Activated CD8-positive, alpha-beta memory T cell treated with anti-CD3 and anti-CD28 coated beads for 24 hours (primary cell): ENCODE data around the gene PSMD2.
A peak's percentile ranks its signal among the peaks of the same experiment; 100 is the strongest.

Experiments used
- DNase-seq: peaks from one replicate; pipeline ENCODE4 v3.0.0-alpha.2; 2020

Gene PSMD2

DNA sequence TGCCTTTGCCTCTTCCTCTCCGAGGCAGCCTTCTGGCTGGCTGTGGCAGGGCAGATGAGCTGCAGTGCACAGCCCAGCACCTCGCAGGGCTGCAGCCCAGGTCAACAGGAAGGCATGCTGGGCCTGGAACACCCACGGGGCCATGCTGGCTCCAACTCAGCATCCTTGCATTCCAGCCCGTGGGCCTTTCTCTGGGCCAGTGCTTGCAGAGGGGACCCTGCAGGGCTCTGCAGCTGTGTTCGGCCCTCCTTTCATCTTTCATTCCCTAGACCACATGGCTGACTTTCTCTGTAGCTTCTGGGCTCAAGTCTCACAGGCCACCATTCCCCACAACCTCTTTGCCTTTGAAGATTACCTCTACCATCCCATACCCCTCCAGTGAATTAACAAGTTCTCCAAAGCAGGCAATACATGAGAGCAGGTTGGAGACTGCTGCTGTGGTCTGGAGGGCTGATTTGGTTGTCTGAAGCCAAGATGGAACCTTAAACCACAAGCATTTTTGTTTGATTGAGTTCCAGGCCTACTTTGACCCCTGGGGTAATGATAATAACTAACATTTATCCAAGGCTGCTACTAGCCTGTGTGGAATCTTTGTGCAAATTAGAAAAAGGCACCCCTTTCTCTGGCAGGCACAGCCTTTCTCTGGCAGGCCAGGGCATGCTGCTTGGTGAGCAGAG, 44.3 kb downstream of the PSMD2 start:
- DNase-seq, result no peak

DNA sequence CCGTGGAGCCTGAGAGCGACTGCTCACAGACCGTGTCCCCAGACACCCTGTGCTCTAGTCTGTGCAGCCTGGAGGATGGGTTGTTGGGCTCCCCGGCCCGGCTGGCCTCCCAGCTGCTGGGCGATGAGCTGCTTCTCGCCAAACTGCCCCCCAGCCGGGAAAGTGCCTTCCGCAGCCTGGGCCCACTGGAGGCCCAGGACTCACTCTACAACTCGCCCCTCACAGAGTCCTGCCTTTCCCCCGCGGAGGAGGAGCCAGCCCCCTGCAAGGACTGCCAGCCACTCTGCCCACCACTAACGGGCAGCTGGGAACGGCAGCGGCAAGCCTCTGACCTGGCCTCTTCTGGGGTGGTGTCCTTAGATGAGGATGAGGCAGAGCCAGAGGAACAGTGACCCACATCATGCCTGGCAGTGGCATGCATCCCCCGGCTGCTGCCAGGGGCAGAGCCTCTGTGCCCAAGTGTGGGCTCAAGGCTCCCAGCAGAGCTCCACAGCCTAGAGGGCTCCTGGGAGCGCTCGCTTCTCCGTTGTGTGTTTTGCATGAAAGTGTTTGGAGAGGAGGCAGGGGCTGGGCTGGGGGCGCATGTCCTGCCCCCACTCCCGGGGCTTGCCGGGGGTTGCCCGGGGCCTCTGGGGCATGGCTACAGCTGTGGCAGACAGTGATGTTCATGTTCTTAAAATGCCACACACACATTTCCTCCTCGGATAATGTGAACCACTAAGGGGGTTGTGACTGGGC, 45.7 kb downstream of the PSMD2 start:
- DNase-seq, result no peak

- no peak for DNase-seq
These were observed 46.5 kb downstream of the PSMD2 start for GRCh38 chr3:184345317-184346144.

- DNase-seq, result no peak
These were observed 47.6 kb downstream of the PSMD2 start for GRCh38 chr3:184346480-184347190.

- DNase-seq, result no peak
These were observed 48.4 kb downstream of the PSMD2 start for GRCh38 chr3:184347321-184348056.

- DNase-seq, result no peak
These were observed 49.0 kb downstream of the PSMD2 start for GRCh38 chr3:184348057-184348382.

DNA sequence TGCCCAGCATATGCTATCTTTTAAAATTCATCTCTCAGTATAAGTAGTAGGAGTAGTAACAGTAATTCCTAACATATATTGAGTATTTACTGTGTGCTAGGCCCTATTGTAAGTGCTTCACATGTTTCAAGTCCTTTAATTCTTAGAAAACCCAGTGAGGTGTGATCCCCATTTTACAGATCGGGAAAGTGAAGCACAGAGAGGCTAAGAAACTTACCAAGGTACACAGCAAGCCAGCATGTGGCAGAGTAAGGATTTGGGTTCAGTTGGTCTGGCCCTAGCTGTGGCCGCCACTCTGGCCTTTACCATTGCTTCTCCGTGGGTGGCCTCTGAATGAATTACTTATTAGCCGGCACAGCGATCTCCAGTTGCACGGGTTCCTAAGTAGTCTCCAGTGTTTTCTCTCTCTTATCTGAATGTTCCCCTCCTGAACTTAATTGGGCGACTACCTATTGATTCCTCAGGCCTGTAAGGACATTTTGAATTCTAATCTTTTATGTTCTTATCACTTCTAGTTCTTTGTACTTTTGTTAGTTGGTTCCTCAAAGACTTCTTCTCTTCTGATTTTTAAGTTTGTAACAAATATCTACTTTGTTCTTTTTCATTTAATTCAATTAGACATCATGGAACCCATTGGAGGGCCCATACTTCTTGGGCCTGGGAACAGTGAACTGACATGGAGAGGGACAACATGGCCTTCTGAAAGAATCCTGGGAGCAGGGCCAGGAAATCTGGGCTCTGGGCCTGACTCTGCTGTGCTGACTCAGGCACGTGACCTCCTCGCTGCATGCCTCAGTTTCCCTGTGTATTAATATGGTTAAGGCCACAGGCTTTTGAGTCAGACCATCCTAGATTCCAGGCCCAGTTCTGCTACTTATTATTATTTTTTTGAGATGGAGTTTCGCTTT, 50.8 kb downstream of the PSMD2 start:
- no peak for DNase-seq

DNA sequence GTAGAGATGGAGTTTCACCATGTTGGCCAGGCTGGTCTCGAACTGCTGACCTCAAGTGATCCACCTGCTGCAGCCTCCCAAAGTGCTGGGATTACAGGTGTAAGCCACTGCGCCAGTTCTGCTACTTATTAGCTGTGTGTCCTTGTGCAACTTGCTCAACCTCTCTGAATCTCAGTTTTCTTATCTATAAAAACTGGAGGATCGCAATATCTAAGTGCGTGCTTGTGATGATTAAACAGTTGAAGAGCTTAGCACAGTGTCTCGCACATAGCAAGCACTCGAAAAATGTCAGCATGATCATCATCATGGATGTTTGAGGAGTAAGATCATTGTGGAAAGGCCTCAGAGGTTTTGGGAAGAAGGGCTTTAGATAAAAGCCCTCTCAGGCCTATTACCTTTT, 51.6 kb downstream of the PSMD2 start:
- DNase-seq, result no peak

DNA sequence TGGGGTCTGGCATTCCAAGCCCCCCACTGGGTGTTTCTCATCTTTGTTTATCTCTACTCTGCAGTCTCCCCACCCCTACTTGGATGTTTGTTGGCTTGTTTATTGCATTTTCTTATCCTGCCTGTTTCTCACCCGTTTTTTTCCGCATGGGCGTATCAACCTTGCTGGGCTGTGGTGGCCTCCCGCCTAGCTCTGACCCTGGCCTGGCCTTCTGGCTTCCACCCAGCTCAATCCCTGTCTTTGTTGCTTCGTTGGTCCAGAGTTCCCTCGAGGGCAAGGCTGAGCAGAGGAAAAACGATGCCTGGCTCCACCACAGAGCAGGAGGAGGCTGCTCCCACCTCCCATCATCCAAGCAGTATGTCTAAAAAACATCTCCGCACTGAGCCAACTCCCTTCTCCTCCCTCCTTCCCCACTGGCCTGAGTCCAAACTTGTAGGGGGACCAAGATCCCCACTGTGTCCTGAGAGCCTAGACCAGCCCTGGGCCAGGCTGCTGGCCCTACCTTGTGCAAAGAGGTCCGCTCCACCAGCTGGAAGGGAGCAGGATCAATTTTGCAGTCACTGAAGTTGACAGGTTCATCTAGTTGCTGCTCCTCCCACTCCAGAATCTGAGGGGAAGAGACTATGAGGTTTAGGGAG, 52.6 kb downstream of the PSMD2 start:
- DNase-seq, result no peak

DNA sequence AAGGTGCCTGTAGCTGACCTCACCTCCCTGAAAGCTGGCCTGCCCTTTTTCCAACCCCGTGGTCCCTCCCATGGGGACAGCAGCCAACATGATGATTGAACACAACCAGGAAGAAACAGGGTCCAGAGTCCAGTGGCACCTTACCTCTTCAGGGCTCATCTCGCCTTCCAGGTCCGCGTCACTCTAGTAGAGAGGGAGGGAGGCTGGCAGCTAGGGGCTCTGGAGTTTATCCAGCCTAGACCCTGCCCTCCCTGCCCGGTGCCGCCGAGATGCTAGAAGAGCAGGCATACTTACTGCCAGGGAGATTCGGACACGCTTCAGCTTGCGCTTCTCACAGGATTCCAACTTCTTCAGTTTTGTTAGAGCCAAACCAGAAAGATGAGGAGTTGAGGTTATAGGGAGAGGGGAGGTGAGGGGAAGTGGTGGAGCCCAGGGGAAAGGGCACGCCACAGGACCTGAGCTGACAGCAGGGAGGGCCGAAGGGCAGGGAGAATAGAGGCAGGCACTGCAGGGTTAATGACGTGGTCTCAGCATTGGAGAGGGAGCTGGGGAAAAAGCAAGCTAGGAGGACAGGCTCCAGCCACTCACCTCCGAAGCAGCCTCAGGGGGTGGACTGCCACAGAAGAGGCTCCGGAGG, 53.2 kb downstream of the PSMD2 start:
- DNase-seq, result no peak

- no peak for DNase-seq
These were observed 54.0 kb downstream of the PSMD2 start for GRCh38 chr3:184352897-184353545.

- no peak for DNase-seq
These were observed 54.5 kb downstream of the PSMD2 start for GRCh38 chr3:184353546-184353941.

DNA sequence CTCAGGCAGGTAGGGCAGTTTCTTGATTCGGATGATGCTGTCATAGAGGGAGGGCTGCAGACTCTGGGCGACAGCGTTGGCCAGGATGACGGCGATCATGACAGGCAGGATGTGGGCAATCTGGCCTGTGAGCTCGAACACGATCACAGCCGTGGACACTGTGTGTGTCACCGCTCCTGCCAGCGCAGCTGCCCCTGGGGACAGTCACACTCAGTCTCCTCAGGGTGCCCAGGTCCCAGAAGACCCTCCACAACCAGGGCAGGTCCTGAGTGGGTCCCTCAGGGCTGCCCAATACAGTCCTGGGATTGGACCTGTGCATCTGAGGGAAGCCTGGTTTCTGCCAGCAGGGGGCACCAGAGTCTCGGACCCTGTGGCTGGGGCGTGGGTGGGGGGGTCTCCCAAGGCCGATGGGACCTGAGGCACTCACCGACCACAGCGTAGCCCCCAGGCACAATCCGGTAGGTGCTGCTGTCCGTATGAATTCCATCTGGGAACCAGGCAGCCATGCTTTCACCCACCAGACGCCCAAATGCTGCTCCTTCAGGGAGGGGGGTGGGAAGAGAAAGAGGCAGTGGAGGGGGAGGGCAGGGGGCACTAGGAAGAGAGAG, 55.2 kb downstream of the PSMD2 start:
- DNase-seq, result peak; percentile 87

DNA sequence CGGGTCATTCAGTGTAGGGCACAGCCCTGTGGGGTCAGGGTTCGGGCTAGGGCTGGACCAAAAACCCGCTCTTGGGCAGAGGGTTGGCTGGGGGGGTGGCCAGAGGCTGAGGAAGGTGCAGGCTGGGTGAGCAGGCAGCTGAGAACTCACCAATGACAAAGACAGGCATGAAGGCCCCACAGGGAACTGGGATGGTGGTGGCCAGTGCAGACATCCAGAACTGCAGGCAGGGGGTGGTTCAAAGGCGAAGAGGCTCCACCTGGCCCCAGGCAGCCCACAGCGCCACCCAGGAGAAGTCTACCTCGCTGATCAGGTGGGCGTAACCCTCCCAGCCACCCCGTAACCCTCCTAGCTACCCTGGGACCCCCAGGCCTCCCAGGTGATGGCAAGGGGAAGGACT, 55.7 kb downstream of the PSMD2 start:
- DNase-seq, result no peak

DNA sequence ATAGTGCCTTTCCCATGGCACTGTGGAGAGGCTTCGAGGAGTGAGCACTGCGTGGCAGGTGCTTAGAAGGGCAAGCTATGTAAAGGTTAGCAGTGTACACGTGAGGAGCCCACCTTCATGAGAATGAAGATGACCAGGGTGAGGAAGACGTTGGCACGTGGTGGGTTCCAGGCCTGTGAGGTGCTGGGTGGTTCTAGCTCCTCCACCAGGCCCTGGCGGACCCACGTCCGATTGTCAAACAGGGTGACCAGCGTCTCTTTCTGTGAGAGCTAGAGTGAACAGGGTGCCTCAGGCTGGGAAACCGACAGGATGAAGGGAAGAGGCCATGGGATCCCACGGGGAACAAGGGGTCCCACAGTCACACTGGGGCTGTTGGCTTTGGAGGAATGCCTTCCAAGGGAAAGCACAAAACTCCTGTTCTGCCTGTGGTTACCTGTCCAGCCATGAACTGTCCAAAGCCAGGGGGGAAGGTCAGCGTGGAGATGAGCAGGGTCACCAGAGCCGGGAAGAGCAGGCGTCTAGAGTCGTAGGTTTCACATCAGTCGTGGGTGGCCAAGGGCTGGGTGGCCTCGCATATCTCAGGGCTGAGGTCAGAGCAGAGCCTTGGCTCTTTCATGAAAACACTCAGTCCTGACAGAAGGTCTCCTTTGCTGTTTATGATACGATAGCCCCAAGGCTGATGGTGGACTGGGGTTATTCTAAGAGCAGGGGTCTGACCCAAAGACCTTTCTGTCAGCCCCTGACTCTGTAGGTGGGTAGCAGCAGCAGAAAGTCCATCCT, 56.4 kb downstream of the PSMD2 start:
- no peak for DNase-seq

DNA sequence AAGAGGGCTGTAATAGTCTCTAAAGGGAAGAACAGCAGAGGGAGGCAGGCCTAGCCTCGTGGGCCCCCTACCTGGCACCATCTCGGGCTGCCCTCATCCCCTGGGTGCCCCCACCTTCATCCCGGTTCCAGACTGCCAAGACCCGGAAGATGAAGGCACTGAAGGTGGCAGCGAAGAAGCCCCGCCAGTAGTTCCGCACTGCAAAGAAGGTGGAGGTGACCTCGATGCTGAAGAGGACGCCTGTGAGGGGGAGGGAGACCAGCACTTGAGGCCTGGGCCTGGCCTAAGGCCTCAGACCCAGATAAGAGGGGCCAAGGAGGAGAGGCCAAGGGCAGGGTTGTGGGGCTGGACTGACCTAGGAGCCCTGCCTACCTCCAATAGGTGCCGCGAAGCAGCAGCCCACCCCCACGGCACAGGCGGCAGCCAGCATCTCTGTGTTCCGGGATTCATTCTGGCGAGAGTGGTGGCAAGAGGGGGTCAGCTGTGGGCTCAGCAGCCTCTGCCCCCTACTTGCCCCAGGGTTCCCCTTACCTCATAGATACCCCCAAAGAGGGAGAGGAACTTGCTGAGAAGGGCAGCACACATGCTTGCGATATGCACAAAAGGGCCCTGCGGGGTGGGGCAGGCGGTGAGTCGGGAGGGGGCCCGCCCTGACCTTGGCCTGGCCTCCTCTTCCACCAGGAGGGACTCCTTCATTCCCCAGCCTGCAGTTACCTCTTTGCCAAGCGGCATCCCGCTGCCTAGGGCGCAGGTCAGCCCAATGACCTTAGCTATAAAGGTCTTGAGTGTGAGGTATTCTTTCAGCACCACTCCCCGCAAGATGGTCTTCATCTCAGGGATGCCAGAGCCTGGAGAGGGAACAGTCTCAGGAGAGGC, 58.4 kb downstream of the PSMD2 start:
- no peak for DNase-seq

DNA sequence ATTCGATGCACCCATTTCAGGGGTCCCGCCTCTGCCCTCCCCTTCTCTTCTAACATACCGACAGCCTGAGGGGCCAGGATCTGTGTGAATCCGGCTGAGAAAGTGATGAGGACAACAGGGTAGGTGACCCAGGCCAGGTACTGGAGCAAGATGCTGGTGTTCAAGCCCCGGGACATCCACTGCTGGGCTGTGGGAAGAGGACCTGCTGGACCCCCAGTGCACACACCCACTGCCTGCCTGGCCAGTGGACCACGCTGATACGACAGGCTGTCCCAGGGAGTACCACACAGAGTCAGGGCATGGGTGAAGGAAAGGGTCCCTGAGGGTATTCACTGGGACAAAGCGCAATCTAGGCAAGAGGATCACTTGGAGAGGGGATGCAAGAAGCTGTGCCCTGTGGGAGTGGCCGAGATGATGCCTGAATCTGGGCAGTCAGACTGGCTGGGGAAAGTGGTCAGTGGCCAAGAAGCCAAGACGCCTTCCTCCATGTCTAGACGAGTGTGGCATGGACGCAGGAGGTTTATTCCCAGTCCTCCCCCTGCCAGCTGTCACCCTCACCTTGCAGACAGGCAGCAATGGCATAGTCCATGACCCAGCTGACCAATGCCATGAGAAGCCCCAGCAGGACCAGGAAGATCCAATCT, 59.2 kb downstream of the PSMD2 start:
- DNase-seq, result no peak
